Measurements from ENCODE around the gene ZNF697.
"Not testable (repeated sequence)": the region's sequence is repeated elsewhere in the genome, so short reads cannot be mapped to it uniquely, and the experiment has no call there.

Gene ZNF697

DNA sequence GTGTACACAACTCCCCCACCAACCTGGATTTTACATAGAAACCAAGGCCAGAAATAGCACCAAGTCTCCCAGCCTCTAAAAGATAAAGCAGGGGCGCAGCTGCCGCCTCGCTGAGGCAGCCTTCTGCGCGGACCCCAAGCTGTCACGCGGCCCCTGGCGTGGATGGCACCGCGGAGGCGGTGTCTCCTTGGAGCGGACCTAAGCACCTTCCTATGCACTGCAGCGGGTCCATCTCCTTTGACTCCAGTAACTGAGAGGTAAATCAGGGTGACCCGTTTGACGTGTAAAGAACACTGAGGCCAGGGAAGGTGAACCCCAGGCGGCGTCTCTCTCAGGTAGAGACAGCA, 17.0 kb downstream of the ZNF697 start:
- no peak for DNase-seq

- DNase-seq: no peak
These were observed 21.2 kb downstream of the ZNF697 start for GRCh38 chr1:119626841-119627240.

GRCh38 chr1:119626011-119626545, 22.0 kb downstream of the ZNF697 start:
- DNase-seq: no peak

- DNase-seq: no peak
These were observed 24.4 kb downstream of the ZNF697 start for GRCh38 chr1:119623678-119624077.

GRCh38 chr1:119623193-119623515, 24.9 kb downstream of the ZNF697 start:
- DNase-seq: no peak

- DNase-seq: no peak
These were observed 25.5 kb downstream of the ZNF697 start for GRCh38 chr1:119622311-119623192.

- peak in 1 of 2 experiments; percentile 39 for DNase-seq
These were observed 26.4 kb downstream of the ZNF697 start for GRCh38 chr1:119621705-119622104.

DNA sequence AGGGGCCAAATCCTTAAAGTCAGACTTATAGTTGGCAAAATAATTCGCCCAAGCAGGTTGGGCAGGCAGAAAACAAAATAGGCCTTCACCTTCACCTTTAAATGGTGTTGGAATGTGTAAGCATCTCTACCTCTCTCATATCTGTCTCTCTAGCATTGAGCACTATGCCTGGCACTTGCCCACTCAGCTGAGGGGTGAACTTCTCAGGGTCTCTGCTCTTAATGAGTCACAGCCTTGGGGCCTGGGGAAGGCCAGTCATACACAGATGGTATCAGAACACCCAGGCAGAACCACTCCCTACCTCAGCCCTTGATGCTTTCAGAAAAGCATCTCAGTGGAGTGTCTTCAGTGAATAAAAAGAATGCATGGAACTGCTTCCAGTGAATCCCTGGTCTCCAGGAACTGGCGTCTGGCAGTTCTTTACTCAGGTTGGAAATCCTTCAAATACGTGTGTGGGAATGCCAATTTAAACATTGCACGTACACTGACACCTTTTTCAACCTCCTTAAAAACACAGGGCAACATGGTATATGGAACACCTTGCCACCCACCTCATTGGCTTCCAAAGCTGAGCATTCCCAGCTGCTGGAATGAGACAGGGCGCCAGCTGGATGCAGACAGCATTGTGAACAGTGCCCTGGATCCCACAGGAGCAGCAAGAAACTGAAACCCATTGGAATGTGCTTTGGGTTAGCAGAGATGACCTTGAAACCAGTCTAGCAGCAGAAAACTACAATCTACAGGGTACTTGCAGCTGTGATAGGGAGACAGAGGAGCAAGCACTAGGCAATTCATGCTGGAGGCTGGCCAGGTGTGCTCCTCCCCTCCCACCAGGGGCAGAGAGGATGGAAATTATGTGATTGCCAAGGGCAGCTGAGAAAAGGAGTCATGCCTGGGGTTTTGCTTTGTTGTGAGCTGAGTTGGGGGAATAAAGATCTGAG, 30.0 kb downstream of the ZNF697 start:
- DNase-seq: no peak

GRCh38 chr1:119616748-119617147, 31.3 kb downstream of the ZNF697 start:
- DNase-seq: not testable (repeated sequence)

DNA sequence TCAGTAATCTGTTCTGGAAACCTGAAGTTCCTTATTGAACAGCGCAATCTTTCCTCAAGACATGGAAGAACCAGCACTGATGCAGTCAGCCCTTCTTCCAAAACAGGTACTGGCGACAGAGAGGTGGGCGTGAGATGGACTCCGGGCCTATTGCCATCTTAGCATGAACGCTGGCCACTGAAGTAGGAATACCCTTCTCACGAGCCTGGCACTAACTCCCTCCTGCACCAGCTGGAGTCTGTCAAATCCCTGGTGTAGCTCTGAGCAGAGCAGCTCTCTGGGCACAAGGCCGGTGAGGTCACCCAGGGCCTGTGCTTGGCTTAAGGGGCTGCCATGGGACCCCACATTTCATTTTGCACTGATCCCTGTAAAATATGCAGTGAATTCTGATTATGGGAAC, 33.0 kb downstream of the ZNF697 start:
- DNase-seq: not testable (repeated sequence)

GRCh38 chr1:119613769-119614720, 34.0 kb downstream of the ZNF697 start:
- DNase-seq: peak; percentile 82 to 94

DNA sequence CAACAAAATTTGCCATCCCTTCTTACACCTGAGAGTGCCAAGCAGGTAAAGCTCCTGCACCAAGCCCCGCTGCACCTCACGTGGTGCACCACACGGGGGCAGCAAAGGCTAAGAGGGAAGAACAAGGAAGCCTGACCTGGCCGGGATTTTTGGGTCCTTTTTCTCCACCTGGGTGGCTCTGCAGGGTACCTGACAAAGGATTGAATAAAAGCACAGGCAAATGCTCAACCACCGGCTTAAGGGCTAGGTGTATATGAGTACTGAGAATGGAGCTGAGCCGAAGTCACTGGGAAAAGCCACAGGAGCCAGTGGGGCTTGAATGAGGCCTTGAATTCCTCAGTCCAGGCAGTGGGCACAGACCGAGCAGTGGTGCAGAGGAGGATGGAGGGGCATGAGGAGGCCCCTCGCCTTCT, 36.4 kb downstream of the ZNF697 start:
- peak; percentile 80 to 91 for DNase-seq

DNA sequence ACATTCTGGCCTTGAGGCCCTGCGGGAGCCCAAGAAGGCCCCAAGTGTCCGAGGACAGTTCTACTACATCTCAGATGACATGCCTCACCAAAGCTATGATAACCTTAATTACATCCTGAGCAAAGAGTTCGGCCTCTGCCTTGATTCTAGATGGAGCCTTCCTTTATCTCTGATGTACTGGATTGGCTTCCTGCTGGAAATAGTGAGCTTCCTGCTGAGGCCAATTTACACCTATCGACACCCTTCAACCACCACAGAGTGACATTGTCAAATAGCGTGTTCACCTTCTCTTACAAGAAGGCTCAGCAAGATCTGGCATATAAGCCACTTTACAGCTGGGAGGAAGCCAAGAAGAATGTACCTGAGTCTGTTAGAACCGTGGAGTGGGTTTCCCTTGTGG, 39.2 kb downstream of the ZNF697 start:
- not testable (repeated sequence) for DNase-seq

DNA sequence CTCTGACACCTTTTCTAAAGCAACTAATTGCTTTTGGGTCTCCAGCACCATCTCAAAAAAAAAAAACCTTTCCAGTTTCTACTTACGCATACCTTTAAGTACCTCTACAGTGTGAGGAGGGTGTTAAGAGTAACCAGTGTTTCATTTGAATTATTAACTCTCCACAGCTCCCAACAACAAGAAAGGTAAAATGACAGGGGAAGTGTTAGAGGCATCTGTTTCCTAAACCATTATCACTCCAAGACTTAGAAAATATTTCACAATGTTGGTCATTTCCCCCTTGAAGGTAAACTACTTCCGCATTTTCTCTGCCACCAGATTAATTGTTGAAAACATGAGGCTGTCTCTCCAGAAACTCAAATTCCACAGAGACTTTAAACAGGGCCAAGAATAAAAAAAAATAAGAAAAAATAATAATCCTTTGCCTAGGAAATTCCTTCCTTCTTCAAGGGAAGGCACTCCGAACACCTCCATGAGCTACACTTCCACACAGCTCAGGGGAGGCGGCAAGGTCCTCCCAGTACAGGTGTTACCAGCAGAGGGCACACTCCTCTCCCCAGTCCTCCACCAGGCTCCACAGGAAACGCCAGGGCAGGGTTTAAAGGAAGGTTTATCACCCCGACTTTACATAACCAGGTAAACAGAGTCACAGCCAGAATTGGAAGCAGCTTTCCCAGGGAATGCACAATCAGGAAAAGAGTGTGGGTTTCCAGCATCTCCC, 40.8 kb downstream of the ZNF697 start:
- not testable (repeated sequence) for DNase-seq

DNA sequence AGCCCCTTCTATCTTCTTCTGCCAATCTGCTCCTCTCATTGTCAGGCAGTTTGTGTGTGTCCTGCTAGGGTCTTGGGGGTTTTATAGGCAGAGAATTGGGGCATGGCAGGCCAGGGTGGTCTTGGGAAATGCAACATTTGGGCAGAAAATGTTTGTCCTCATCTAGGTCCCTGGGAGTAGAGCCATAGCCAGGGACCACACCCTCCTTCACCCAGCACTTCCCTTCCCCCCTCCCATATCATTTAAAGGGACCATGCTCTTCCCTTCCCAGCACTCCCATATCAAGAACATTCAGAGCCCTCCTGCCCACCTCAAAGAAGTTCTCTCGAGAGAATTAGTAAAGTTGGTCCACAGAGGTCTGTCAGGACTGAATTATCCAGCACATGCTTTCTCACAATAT, 41.7 kb downstream of the ZNF697 start:
- no peak for DNase-seq

- DNase-seq: no peak
These were observed 42.4 kb downstream of the ZNF697 start for GRCh38 chr1:119605686-119606085.

DNA sequence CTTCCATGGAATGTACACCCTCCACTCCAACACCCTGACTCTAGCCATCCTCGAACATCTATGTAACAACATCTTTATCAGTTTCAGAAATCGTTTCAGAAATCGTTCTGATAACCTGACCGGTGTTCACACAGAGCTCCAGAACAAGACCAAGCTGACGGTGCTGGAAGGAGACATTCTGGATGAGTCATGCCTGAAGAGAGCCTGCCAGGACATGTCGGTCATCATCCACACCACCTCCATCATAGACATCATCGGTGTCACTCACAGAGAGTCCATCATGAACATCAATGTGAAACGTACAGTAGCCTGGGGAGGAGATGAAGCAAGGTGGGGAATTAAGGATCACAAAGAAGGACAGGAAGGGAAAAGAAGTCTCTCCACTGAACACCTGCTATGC, 43.0 kb downstream of the ZNF697 start:
- not testable (repeated sequence) for DNase-seq

- DNase-seq: no peak
These were observed 44.4 kb downstream of the ZNF697 start for GRCh38 chr1:119603695-119604094.

- DNase-seq: not testable (repeated sequence)
These were observed 44.8 kb downstream of the ZNF697 start for GRCh38 chr1:119603241-119603640.

- DNase-seq: not testable (repeated sequence)
These were observed 45.3 kb downstream of the ZNF697 start for GRCh38 chr1:119602789-119603188.

- DNase-seq: no peak
These were observed 45.9 kb downstream of the ZNF697 start for GRCh38 chr1:119602169-119602568.

- no peak for DNase-seq
These were observed 47.1 kb downstream of the ZNF697 start for GRCh38 chr1:119600976-119601375.

Data from NCI-H526 (cell line).